Measurements from ENCODE around the gene ADGRE3. TPM values are rescaled to one million over a fixed set of nuclear protein-coding genes. Genes with fewer than 3 reads are reported as not detected.
"Not testable (repeated sequence)": the region's sequence is repeated elsewhere in the genome, so short reads cannot be mapped to it uniquely, and the experiment has no call there.

ADGRE3 gene
- total and polyA plus RNA-seq, 9 donors, result 0.04 to 0.15 (median 0.08) TPM; not detected in 5

- Histone ChIP-seq H3K27ac (ENCODE audit: low read length) (no peak overlapping the region), H3K36me3 (ENCODE audit: control insufficient read depth, insufficient read depth, low read length) (no peaks in the 10 kb centered on the region), H3K4me3 (ENCODE audit: low read length) (no peak overlapping the region), H3K9me3 (replicated peaks; ENCODE audit: control insufficient read depth, low read depth, low read length) (no peaks in the 10 kb centered on the region), H3K4me1 (ENCODE audit: control insufficient read depth, insufficient read depth, low read length) (no peaks in the 10 kb centered on the region), H3K27me3 (ENCODE audit: control insufficient read depth, insufficient read depth, low read length) (no peaks in the 10 kb centered on the region)
- 71% methylated on average over 3 of the region's 4 CpGs for whole genome bisulfite sequencing (ENCODE audit: insufficient coverage)
- DNase-seq, result no peak
Observed at GRCh38 chr19:14611051-14611450, 63.6 kb downstream of the ADGRE3 start.

- Histone ChIP-seq H3K9me3 (replicated peaks; ENCODE audit: control insufficient read depth, low read depth, low read length) (no peaks in the 10 kb centered on the region), H3K36me3 (ENCODE audit: control insufficient read depth, insufficient read depth, low read length) (no peaks in the 10 kb centered on the region), H3K4me3 (ENCODE audit: low read length) (no peak overlapping the region), H3K4me1 (ENCODE audit: control insufficient read depth, insufficient read depth, low read length) (no peaks in the 10 kb centered on the region), H3K27ac (ENCODE audit: low read length) (no peak overlapping the region), H3K27me3 (ENCODE audit: control insufficient read depth, insufficient read depth, low read length) (no peaks in the 10 kb centered on the region)
- 77% methylated on average over 4 of the region's 9 CpGs for WGBS (ENCODE audit: insufficient coverage)
- DNase-seq, result no peak
Observed at GRCh38 chr19:14606627-14607026, 68.0 kb downstream of the ADGRE3 start.

- no peaks in the 10 kb centered on the region for H3K27me3 ChIP-seq (ENCODE audit: control insufficient read depth, insufficient read depth, low read length)
- H3K27ac ChIP-seq (ENCODE audit: low read length), result no peak overlapping the region
- WGBS (ENCODE audit: insufficient coverage), result 48% methylated on average over 2 of the region's 2 CpGs
- H3K9me3 ChIP-seq (replicated peaks; ENCODE audit: control insufficient read depth, low read depth, low read length), result no peaks in the 10 kb centered on the region
- H3K4me3 ChIP-seq (ENCODE audit: low read length), result no peak overlapping the region
- no peaks in the 10 kb centered on the region for H3K36me3 ChIP-seq (ENCODE audit: control insufficient read depth, insufficient read depth, low read length)
- H3K4me1 ChIP-seq (ENCODE audit: control insufficient read depth, insufficient read depth, low read length), result no peaks in the 10 kb centered on the region
- DNase-seq, result no peak
Observed at GRCh38 chr19:14603990-14604387, 70.7 kb downstream of the ADGRE3 start.

GRCh38 chr19:14599548-14600147, 75.0 kb downstream of the ADGRE3 start:
- Histone ChIP-seq H3K27ac (ENCODE audit: low read length) (no peak overlapping the region), H3K4me1 (ENCODE audit: control insufficient read depth, insufficient read depth, low read length) (no peaks in the 10 kb centered on the region), H3K27me3 (ENCODE audit: control insufficient read depth, insufficient read depth, low read length) (no peaks in the 10 kb centered on the region), H3K4me3 (ENCODE audit: low read length) (no peak overlapping the region), H3K9me3 (replicated peaks; ENCODE audit: control insufficient read depth, low read depth, low read length) (no peaks in the 10 kb centered on the region), H3K36me3 (ENCODE audit: control insufficient read depth, insufficient read depth, low read length) (no peaks in the 10 kb centered on the region)
- no peak for DNase-seq
- 92% methylated on average over 4 of the region's 8 CpGs for WGBS (ENCODE audit: insufficient coverage)

GRCh38 chr19:14595558-14595957, 79.1 kb downstream of the ADGRE3 start:
- H3K27ac ChIP-seq (ENCODE audit: low read length), result no peak overlapping the region
- H3K9me3 ChIP-seq (replicated peaks; ENCODE audit: control insufficient read depth, low read depth, low read length), result no peaks in the 10 kb centered on the region
- no peaks in the 10 kb centered on the region for H3K4me1 ChIP-seq (ENCODE audit: control insufficient read depth, insufficient read depth, low read length)
- WGBS (ENCODE audit: insufficient coverage), result 87% methylated on average over 3 of the region's 3 CpGs
- H3K36me3 ChIP-seq (ENCODE audit: control insufficient read depth, insufficient read depth, low read length), result no peaks in the 10 kb centered on the region
- no peak overlapping the region for H3K4me3 ChIP-seq (ENCODE audit: low read length)
- DNase-seq, result no peak
- H3K27me3 ChIP-seq (ENCODE audit: control insufficient read depth, insufficient read depth, low read length), result no peaks in the 10 kb centered on the region

GRCh38 chr19:14589433-14589832, 85.2 kb downstream of the ADGRE3 start:
- not testable (repeated sequence) for H3K27me3 ChIP-seq (ENCODE audit: control insufficient read depth, insufficient read depth, low read length); H3K4me1 ChIP-seq (ENCODE audit: control insufficient read depth, insufficient read depth, low read length); H3K27ac ChIP-seq (ENCODE audit: low read length); DNase-seq; H3K4me3 ChIP-seq (ENCODE audit: low read length); H3K9me3 ChIP-seq (replicated peaks; ENCODE audit: control insufficient read depth, low read depth, low read length); H3K36me3 ChIP-seq (ENCODE audit: control insufficient read depth, insufficient read depth, low read length)
- WGBS (ENCODE audit: insufficient coverage), result no CpG with 5 or more reads among the region's 4 CpGs

GRCh38 chr19:14585187-14585586, 89.5 kb downstream of the ADGRE3 start:
- not testable (repeated sequence) for H3K27ac ChIP-seq (ENCODE audit: low read length); DNase-seq; H3K9me3 ChIP-seq (replicated peaks; ENCODE audit: control insufficient read depth, low read depth, low read length); H3K36me3 ChIP-seq (ENCODE audit: control insufficient read depth, insufficient read depth, low read length); H3K27me3 ChIP-seq (ENCODE audit: control insufficient read depth, insufficient read depth, low read length); H3K4me1 ChIP-seq (ENCODE audit: control insufficient read depth, insufficient read depth, low read length); H3K4me3 ChIP-seq (ENCODE audit: low read length)
- no CpG with 5 or more reads among the region's 3 CpGs for WGBS (ENCODE audit: insufficient coverage)

- H3K9me3 ChIP-seq (replicated peaks; ENCODE audit: control insufficient read depth, low read depth, low read length); H3K36me3 ChIP-seq (ENCODE audit: control insufficient read depth, insufficient read depth, low read length); H3K4me1 ChIP-seq (ENCODE audit: control insufficient read depth, insufficient read depth, low read length); DNase-seq; H3K4me3 ChIP-seq (ENCODE audit: low read length); H3K27ac ChIP-seq (ENCODE audit: low read length); H3K27me3 ChIP-seq (ENCODE audit: control insufficient read depth, insufficient read depth, low read length): not testable (repeated sequence)
- 96% methylated on average over 3 of the region's 5 CpGs for WGBS (ENCODE audit: insufficient coverage)
Observed at GRCh38 chr19:14584372-14584771, 90.3 kb downstream of the ADGRE3 start.

- Histone ChIP-seq H3K36me3 (ENCODE audit: control insufficient read depth, insufficient read depth, low read length) (no peaks in the 10 kb centered on the region), H3K27ac (ENCODE audit: low read length) (no peak within 1 kb of the TSS), H3K4me1 (ENCODE audit: control insufficient read depth, insufficient read depth, low read length) (no peaks in the 10 kb centered on the region), H3K4me3 (ENCODE audit: low read length) (no peak within 1 kb of the TSS), H3K27me3 (ENCODE audit: control insufficient read depth, insufficient read depth, low read length) (no peaks in the 10 kb centered on the region), H3K9me3 (replicated peaks; ENCODE audit: control insufficient read depth, low read depth, low read length) (no peaks in the 10 kb centered on the region)
- 19% methylated on average over 3 of the region's 6 CpGs for WGBS (ENCODE audit: insufficient coverage)
- DNase-seq, result peak; percentile 33
Observed at GRCh38 chr19:14582894-14583340, 91.7 kb downstream of the ADGRE3 start, which contains the start of gene CLEC17A. TSS of gene CLEC17A (plus strand) at chr19:14583084. CDS start at chr19:14583161, 77 bp downstream.

GRCh38 chr19:14580623-14581237, 93.9 kb downstream of the ADGRE3 start:
- Histone ChIP-seq H3K4me3 (ENCODE audit: low read length) (no peak overlapping the region), H3K36me3 (ENCODE audit: control insufficient read depth, insufficient read depth, low read length) (no peaks in the 10 kb centered on the region), H3K4me1 (ENCODE audit: control insufficient read depth, insufficient read depth, low read length) (no peaks in the 10 kb centered on the region), H3K27me3 (ENCODE audit: control insufficient read depth, insufficient read depth, low read length) (no peaks in the 10 kb centered on the region), H3K27ac (ENCODE audit: low read length) (no peak overlapping the region), H3K9me3 (replicated peaks; ENCODE audit: control insufficient read depth, low read depth, low read length) (no peaks in the 10 kb centered on the region)
- no peak for DNase-seq
- no CpG with 5 or more reads among the region's 6 CpGs for WGBS (ENCODE audit: insufficient coverage)
